RWPE2 (cell line): Measurements from ENCODE around the gene APBA1.
A peak's percentile ranks its signal among the peaks of the same experiment; 100 is the strongest.

ENCODE experiments used
- ATAC-seq: fragments of 200-7000 bp; cut with Tn5 transposase; 3 replicates; pipeline ENCODE4 v1.9.1; 2021; ENCODE audit warnings: low read depth
- DNase-seq: peaks from one replicate; pipeline ENCODE4 v3.0.0-alpha.2; 2020; ENCODE audit warnings: low spot score
- H3K27ac ChIP-seq: fragments of 450-650 bp; 2 replicates; pipeline ENCODE4 v1.5.1; 2017; ENCODE audit warnings: mild to moderate bottlenecking; ENCODE audit not compliant: poor library complexity, severe bottlenecking
- H3K27me3 ChIP-seq: fragments of 250-450 bp; sonication (Bioruptor Pico); 2 replicates; pipeline ENCODE4 v1.5.1; 2021; ENCODE audit warnings: mild to moderate bottlenecking, moderate library complexity; ENCODE audit not compliant: insufficient read depth, poor library complexity, severe bottlenecking
- H3K36me3 ChIP-seq: fragments of 250-450 bp; sonication (Bioruptor Pico); 2 replicates; pipeline ENCODE4 v1.5.1; 2020; ENCODE audit warnings: low read depth, mild to moderate bottlenecking, moderate library complexity
- H3K4me1 ChIP-seq: fragments of 250-450 bp; sonication (Bioruptor Pico); 2 replicates; pipeline ENCODE4 v1.5.1; 2021; ENCODE audit warnings: mild to moderate bottlenecking, moderate library complexity; ENCODE audit not compliant: insufficient read depth, poor library complexity, severe bottlenecking
- H3K4me3 ChIP-seq: fragments of 250-450 bp; sonication (Bioruptor Pico); 2 replicates; pipeline ENCODE4 v1.5.1; 2021; ENCODE audit warnings: mild to moderate bottlenecking, moderate library complexity; ENCODE audit not compliant: severe bottlenecking
- H3K9me3 ChIP-seq: fragments of 250-450 bp; sonication (Bioruptor Pico); 2 replicates; pipeline ENCODE4 v1.5.1; 2021; ENCODE audit warnings: mild to moderate bottlenecking, moderate library complexity; ENCODE audit not compliant: severe bottlenecking
- CTCF ChIP-seq: fragments of 450-650 bp; IDR thresholded peaks from one replicate; pipeline ENCODE4 v1.5.1; 2017; ENCODE audit warnings: mild to moderate bottlenecking, moderate library complexity; ENCODE audit not compliant: poor library complexity, severe bottlenecking

The APBA1 gene

GRCh38 chr9:69674112-69674685, 2.0 kb upstream of the APBA1 start:
- H3K27ac ChIP-seq, result peak overlapping the region; percentile 64
- H3K27me3 ChIP-seq, result no peaks in the 10 kb centered on the region
- TF ChIP-seq CTCF, result no peak
- H3K4me3 ChIP-seq, result no peak overlapping the region
- peaks cover 22% of the 10 kb centered on the region for H3K4me1 ChIP-seq
- no peaks in the 10 kb centered on the region for H3K36me3 ChIP-seq
- no peak for DNase-seq
- ATAC-seq, result no peak
- H3K9me3 ChIP-seq, result no peaks in the 10 kb centered on the region

DNA sequence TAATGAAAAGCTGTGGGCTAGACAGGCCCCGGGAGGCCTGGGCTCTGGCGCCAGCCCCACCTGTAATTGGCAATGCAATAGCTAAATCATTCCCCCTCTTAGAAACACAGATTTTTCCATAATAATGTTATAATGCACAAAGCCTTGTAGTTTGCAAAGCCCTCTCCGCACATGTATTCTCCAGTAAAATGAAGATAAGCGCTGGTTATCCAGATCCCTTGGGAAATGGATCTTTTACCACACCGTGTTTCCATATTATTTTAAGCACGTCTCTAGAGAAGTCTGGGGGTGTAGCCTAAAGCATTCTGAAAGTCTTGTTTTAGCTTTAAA, 1.1 kb upstream of the APBA1 start:
- DNase-seq (no peak), ATAC-seq (no peak)
- no peak for TF ChIP-seq CTCF
- no peaks in the 10 kb centered on the region for H3K36me3 ChIP-seq
- H3K4me1 ChIP-seq, result peaks cover 22% of the 10 kb centered on the region
- peak overlapping the region; percentile 15 for H3K27ac ChIP-seq
- no peaks in the 10 kb centered on the region for H3K27me3 ChIP-seq
- no peaks in the 10 kb centered on the region for H3K9me3 ChIP-seq
- peak overlapping the region; percentile 60 for H3K4me3 ChIP-seq

GRCh38 chr9:69672596-69673310, 582 bp upstream of the APBA1 start:
- H3K4me3 ChIP-seq, result peak overlapping the region; percentile 60
- no peaks in the 10 kb centered on the region for H3K27me3 ChIP-seq
- ATAC-seq (peak; percentile 88), DNase-seq (peak; percentile 84)
- no peaks in the 10 kb centered on the region for H3K9me3 ChIP-seq
- H3K36me3 ChIP-seq, result no peaks in the 10 kb centered on the region
- H3K27ac ChIP-seq, result peak overlapping the region; percentile 15
- peaks cover 22% of the 10 kb centered on the region for H3K4me1 ChIP-seq
- peak; percentile 91 for TF ChIP-seq CTCF

GRCh38 chr9:69671311-69671878, 776 bp downstream of the APBA1 start:
- H3K4me3 ChIP-seq, result peak overlapping the region; percentile 60
- no peak overlapping the region for H3K27ac ChIP-seq
- no peaks in the 10 kb centered on the region for H3K36me3 ChIP-seq
- TF ChIP-seq CTCF, result no peak
- no peaks in the 10 kb centered on the region for H3K9me3 ChIP-seq
- DNase-seq, result no peak
- peaks cover 22% of the 10 kb centered on the region for H3K4me1 ChIP-seq
- H3K27me3 ChIP-seq, result no peaks in the 10 kb centered on the region
- no peak for ATAC-seq

GRCh38 chr9:69667306-69667705, 4.9 kb downstream of the APBA1 start:
- TF ChIP-seq CTCF, result no peak
- H3K27ac ChIP-seq, result no peak overlapping the region
- no peak overlapping the region for H3K4me3 ChIP-seq
- no peak for DNase-seq
- no peaks in the 10 kb centered on the region for H3K27me3 ChIP-seq
- peak; percentile 38; the same call in 1 of the 3 replicates for ATAC-seq
- H3K36me3 ChIP-seq, result no peaks in the 10 kb centered on the region
- no peaks in the 10 kb centered on the region for H3K4me1 ChIP-seq
- H3K9me3 ChIP-seq, result no peaks in the 10 kb centered on the region
